ENCODE data around the gene APOL3. TPM values are rescaled to one million over a fixed set of nuclear protein-coding genes. Genes with fewer than 3 reads are reported as not detected.
A peak's percentile ranks its signal among the peaks of the same experiment; 100 is the strongest.
"Not testable (repeated sequence)": the region's sequence is repeated elsewhere in the genome, so short reads cannot be mapped to it uniquely, and the experiment has no call there.

Gene APOL3
- 12.2 and 16.4 TPM in 2 replicates for total RNA-seq (2012; rRNA removed)

GRCh38 chr22:36160499-36160942, at the start of gene APOL3:
Gene APOL3 (minus strand): TSS chr22:36160755. CDS start chr22:36149055, 11,700 bp downstream.
- no peaks in the 10 kb centered on the region for H3K36me3 ChIP-seq (ENCODE audit: insufficient read depth, low read length)
- peaks cover 20% of the 10 kb centered on the region for H3K4me1 ChIP-seq (ENCODE audit: control insufficient read depth, insufficient read depth, low read length)
- no peak within 1 kb of the TSS for H3K4me3 ChIP-seq (ENCODE audit: low read length)
- H3K27me3 ChIP-seq (ENCODE audit: control insufficient read depth, insufficient read depth, low read length), result peaks cover 31% of the 10 kb centered on the region
- no peaks in the 10 kb centered on the region for H3K9me3 ChIP-seq (replicated peaks; ENCODE audit: low read length)
- H3K9ac ChIP-seq (ENCODE audit: low read depth, low read length), result no peak within 1 kb of the TSS
- H3K4me2 ChIP-seq (ENCODE audit: low read length), result peak within 1 kb of the TSS; percentile 31

- H3K9ac ChIP-seq (ENCODE audit: low read depth, low read length), result no peak overlapping the region
- no peaks in the 10 kb centered on the region for H3K9me3 ChIP-seq (replicated peaks; ENCODE audit: low read length)
- no peak overlapping the region for H3K4me2 ChIP-seq (ENCODE audit: low read length)
- peaks cover 35% of the 10 kb centered on the region for H3K27me3 ChIP-seq (ENCODE audit: control insufficient read depth, insufficient read depth, low read length)
- H3K4me3 ChIP-seq (ENCODE audit: low read length), result no peak overlapping the region
- H3K36me3 ChIP-seq (ENCODE audit: insufficient read depth, low read length), result no peaks in the 10 kb centered on the region
- H3K4me1 ChIP-seq (ENCODE audit: control insufficient read depth, insufficient read depth, low read length), result peaks cover 5% of the 10 kb centered on the region
Observed at GRCh38 chr22:36210224-36210623, 49.7 kb upstream of the APOL3 start.

GRCh38 chr22:36209488-36209908, 48.9 kb upstream of the APOL3 start:
- not testable (repeated sequence) for H3K9ac ChIP-seq (ENCODE audit: low read depth, low read length); H3K4me3 ChIP-seq (ENCODE audit: low read length)

GRCh38 chr22:36208914-36209313, 48.4 kb upstream of the APOL3 start:
- H3K4me1 ChIP-seq (ENCODE audit: control insufficient read depth, insufficient read depth, low read length), result peaks cover 5% of the 10 kb centered on the region
- no peaks in the 10 kb centered on the region for H3K9me3 ChIP-seq (replicated peaks; ENCODE audit: low read length)
- H3K9ac ChIP-seq (ENCODE audit: low read depth, low read length), result no peak overlapping the region
- no peak overlapping the region for H3K4me3 ChIP-seq (ENCODE audit: low read length)
- H3K4me2 ChIP-seq (ENCODE audit: low read length), result no peak overlapping the region
- H3K36me3 ChIP-seq (ENCODE audit: insufficient read depth, low read length), result no peaks in the 10 kb centered on the region
- H3K27me3 ChIP-seq (ENCODE audit: control insufficient read depth, insufficient read depth, low read length), result peaks cover 29% of the 10 kb centered on the region

More at GRCh38 chr22:36209488-36209908, 48.9 kb upstream of the APOL3 start:
- H3K4me1 ChIP-seq (ENCODE audit: control insufficient read depth, insufficient read depth, low read length); H3K4me2 ChIP-seq (ENCODE audit: low read length); H3K36me3 ChIP-seq (ENCODE audit: insufficient read depth, low read length); H3K9me3 ChIP-seq (replicated peaks; ENCODE audit: low read length): not testable (repeated sequence)
- H3K27me3 ChIP-seq (ENCODE audit: control insufficient read depth, insufficient read depth, low read length), result peaks cover 30% of the 10 kb centered on the region

GRCh38 chr22:36208162-36208765, 47.7 kb upstream of the APOL3 start:
- Histone ChIP-seq H3K9me3 (replicated peaks; ENCODE audit: low read length) (no peaks in the 10 kb centered on the region), H3K36me3 (ENCODE audit: insufficient read depth, low read length) (no peaks in the 10 kb centered on the region), H3K4me2 (ENCODE audit: low read length) (no peak overlapping the region), H3K4me3 (ENCODE audit: low read length) (no peak overlapping the region), H3K4me1 (ENCODE audit: control insufficient read depth, insufficient read depth, low read length) (peaks cover 5% of the 10 kb centered on the region), H3K9ac (ENCODE audit: low read depth, low read length) (no peak overlapping the region), H3K27me3 (ENCODE audit: control insufficient read depth, insufficient read depth, low read length) (peaks cover 26% of the 10 kb centered on the region)

- peaks cover 5% of the 10 kb centered on the region for H3K4me1 ChIP-seq (ENCODE audit: control insufficient read depth, insufficient read depth, low read length)
Observed at GRCh38 chr22:36206255-36206654, 45.7 kb upstream of the APOL3 start.

GRCh38 chr22:36205573-36205972, 45.0 kb upstream of the APOL3 start:
- H3K9ac ChIP-seq (ENCODE audit: low read depth, low read length); H3K9me3 ChIP-seq (replicated peaks; ENCODE audit: low read length); H3K4me3 ChIP-seq (ENCODE audit: low read length); H3K4me1 ChIP-seq (ENCODE audit: control insufficient read depth, insufficient read depth, low read length); H3K4me2 ChIP-seq (ENCODE audit: low read length); H3K36me3 ChIP-seq (ENCODE audit: insufficient read depth, low read length): not testable (repeated sequence)
- peaks cover 15% of the 10 kb centered on the region for H3K27me3 ChIP-seq (ENCODE audit: control insufficient read depth, insufficient read depth, low read length)

More at GRCh38 chr22:36206255-36206654, 45.7 kb upstream of the APOL3 start:
- Histone ChIP-seq H3K4me2 (ENCODE audit: low read length) (no peak overlapping the region), H3K27me3 (ENCODE audit: control insufficient read depth, insufficient read depth, low read length) (peaks cover 15% of the 10 kb centered on the region), H3K9ac (ENCODE audit: low read depth, low read length) (no peak overlapping the region), H3K9me3 (replicated peaks; ENCODE audit: low read length) (no peaks in the 10 kb centered on the region), H3K36me3 (ENCODE audit: insufficient read depth, low read length) (no peaks in the 10 kb centered on the region), H3K4me3 (ENCODE audit: low read length) (no peak overlapping the region)

GRCh38 chr22:36204632-36205015, 44.1 kb upstream of the APOL3 start:
- no peaks in the 10 kb centered on the region for H3K9me3 ChIP-seq (replicated peaks; ENCODE audit: low read length)
- no peaks in the 10 kb centered on the region for H3K4me1 ChIP-seq (ENCODE audit: control insufficient read depth, insufficient read depth, low read length)
- no peak overlapping the region for H3K9ac ChIP-seq (ENCODE audit: low read depth, low read length)
- peaks cover 18% of the 10 kb centered on the region for H3K27me3 ChIP-seq (ENCODE audit: control insufficient read depth, insufficient read depth, low read length)
- H3K4me2 ChIP-seq (ENCODE audit: low read length), result no peak overlapping the region
- H3K36me3 ChIP-seq (ENCODE audit: insufficient read depth, low read length), result no peaks in the 10 kb centered on the region
- H3K4me3 ChIP-seq (ENCODE audit: low read length), result no peak overlapping the region

GRCh38 chr22:36204001-36204631, 43.6 kb upstream of the APOL3 start:
- no peaks in the 10 kb centered on the region for H3K36me3 ChIP-seq (ENCODE audit: insufficient read depth, low read length)
- H3K4me3 ChIP-seq (ENCODE audit: low read length), result no peak overlapping the region
- no peaks in the 10 kb centered on the region for H3K4me1 ChIP-seq (ENCODE audit: control insufficient read depth, insufficient read depth, low read length)
- no peak overlapping the region for H3K9ac ChIP-seq (ENCODE audit: low read depth, low read length)
- H3K4me2 ChIP-seq (ENCODE audit: low read length), result no peak overlapping the region
- no peaks in the 10 kb centered on the region for H3K9me3 ChIP-seq (replicated peaks; ENCODE audit: low read length)
- H3K27me3 ChIP-seq (ENCODE audit: control insufficient read depth, insufficient read depth, low read length), result peaks cover 18% of the 10 kb centered on the region

GRCh38 chr22:36203441-36203840, 42.9 kb upstream of the APOL3 start:
- not testable (repeated sequence) for H3K4me2 ChIP-seq (ENCODE audit: low read length); H3K4me1 ChIP-seq (ENCODE audit: control insufficient read depth, insufficient read depth, low read length); H3K9me3 ChIP-seq (replicated peaks; ENCODE audit: low read length); H3K36me3 ChIP-seq (ENCODE audit: insufficient read depth, low read length); H3K9ac ChIP-seq (ENCODE audit: low read depth, low read length); H3K4me3 ChIP-seq (ENCODE audit: low read length)
- H3K27me3 ChIP-seq (ENCODE audit: control insufficient read depth, insufficient read depth, low read length), result peaks cover 12% of the 10 kb centered on the region

GRCh38 chr22:36202906-36203305, 42.4 kb upstream of the APOL3 start:
- H3K9ac ChIP-seq (ENCODE audit: low read depth, low read length); H3K36me3 ChIP-seq (ENCODE audit: insufficient read depth, low read length); H3K9me3 ChIP-seq (replicated peaks; ENCODE audit: low read length); H3K4me1 ChIP-seq (ENCODE audit: control insufficient read depth, insufficient read depth, low read length); H3K4me3 ChIP-seq (ENCODE audit: low read length); H3K4me2 ChIP-seq (ENCODE audit: low read length): not testable (repeated sequence)
- peaks cover 11% of the 10 kb centered on the region for H3K27me3 ChIP-seq (ENCODE audit: control insufficient read depth, insufficient read depth, low read length)

Measured in skeletal muscle satellite cell (primary cell).